K562 (cell line): ENCODE data around the gene CPA4. TPM values are rescaled to one million over a fixed set of nuclear protein-coding genes. Genes with fewer than 3 reads are reported as not detected.

Source experiments
- ATAC-seq: fragments of 200-7000 bp; cut with Tn5 transposase; 3 replicates; pipeline ENCODE4 v1.9.1; 2020; ENCODE audit warnings: moderate library complexity
- BruUV-seq: library from RNA; stranded (reverse); fragments of 400-500 nt; replicated peaks from 2 replicates; lab custom pipeline; 2021; lab: Mats Ljungman, UMichigan
- CTCF ChIA-PET: fragments of 300-600 bp; formaldehyde crosslinking; extraction: SDS; loops from one replicate; lab custom pipeline; 2021; ENCODE audit warnings: low intra/inter-chr PET ratio; lab: Yijun Ruan, JAX
- POLR2A ChIA-PET: fragments of 300-600, 350-650 bp; sonication (Branson Sonifier 250); formaldehyde crosslinking; extraction: SDS; loops from one replicate; lab custom pipeline; 2021; ENCODE audit warnings: antibody characterized with exemption, inconsistent platforms; lab: Yijun Ruan, JAX
- DNase-seq, 4 experiments: peaks; one replicate each; pipeline versions ENCODE4 v3.0.0 to v3.0.0-alpha.2; 2011 to 2018; ENCODE audit warnings: low spot score in 3 of 4, mixed read lengths in 3 of 4; ENCODE audit errors: extremely low read depth in 1 of 4
- FAIRE-seq: peaks from 2 replicates; lab custom pipeline; 2011; peaks lifted over from hg19 to GRCh38; lab: Jason Lieb, UNC
- H2AFZ ChIP-seq: 2 replicates; pipeline ENCODE4 v1.6.0; 2011; ENCODE audit warnings: low read depth, low read length, control low read depth, inconsistent platforms
- H3K27ac ChIP-seq: fragments of 200-600 bp; 3 replicates; pipeline ENCODE4 v1.8.0; 2011; ENCODE audit warnings: low read depth, mild to moderate bottlenecking, control low read depth, inconsistent platforms, low read length, moderate library complexity, mixed read lengths; ENCODE audit errors: extremely low read depth
- H3K27me3 ChIP-seq, 2 experiments: fragments of 300-600 bp in 1 of 2; 2 replicates in 1 of 2; 3 replicates in 1 of 2; pipeline versions ENCODE4 v1.6.0 to v1.8.0; 2011; ENCODE audit warnings: inconsistent platforms in 2 of 2, low read length in 2 of 2, mild to moderate bottlenecking in 1 of 2, mixed read lengths in 1 of 2, moderate library complexity in 1 of 2; ENCODE audit not compliant: control insufficient read depth in 2 of 2, insufficient read depth in 2 of 2
- H3K36me3 ChIP-seq: fragments of 300-600 bp; 3 replicates; pipeline ENCODE4 v1.8.0; 2011; ENCODE audit warnings: mild to moderate bottlenecking, low read length, inconsistent platforms; ENCODE audit not compliant: control insufficient read depth, insufficient read depth
- H3K4me1 ChIP-seq, 2 experiments: fragments of 200-600 bp in 1 of 2; replicated peaks in 1 of 2; 2 replicates in 1 of 2; 3 replicates in 1 of 2; pipeline versions ENCODE4 v1.5.1 to v1.8.0; 2011; ENCODE audit warnings: inconsistent platforms in 2 of 2, low read length in 2 of 2, mild to moderate bottlenecking in 1 of 2, mixed read lengths in 1 of 2, moderate library complexity in 1 of 2; ENCODE audit not compliant: control insufficient read depth in 2 of 2, insufficient read depth in 2 of 2
- H3K4me2 ChIP-seq: 2 replicates; pipeline ENCODE4 v1.6.1; 2011; ENCODE audit warnings: low read length, control low read depth, inconsistent platforms, mixed read lengths; ENCODE audit not compliant: insufficient read depth
- H3K4me3 ChIP-seq: fragments of 200-600 bp; sonication (generic), shearing (Covaris generic); 2 replicates; pipeline ENCODE4 v1.5.1; 2016; ENCODE audit warnings: control low read depth, inconsistent platforms
- H3K79me2 ChIP-seq: fragments of 200-600 bp; 3 replicates; pipeline ENCODE4 v1.8.0; 2011; ENCODE audit warnings: low read length, inconsistent platforms; ENCODE audit not compliant: control insufficient read depth, insufficient read depth
- H3K9ac ChIP-seq, 2 experiments: 2 replicates each; pipeline versions ENCODE4 v1.6.0 to v1.6.1; 2011; ENCODE audit warnings: low read depth in 2 of 2, low read length in 2 of 2, control low read depth in 1 of 2, inconsistent platforms in 1 of 2, mild to moderate bottlenecking in 1 of 2, mixed read lengths in 1 of 2; ENCODE audit not compliant: insufficient read depth in 1 of 2
- H3K9me1 ChIP-seq: one replicate; pipeline ENCODE4 v1.6.0; 2011; ENCODE audit warnings: inconsistent platforms, mild to moderate bottlenecking, low read length, moderate library complexity; ENCODE audit not compliant: control insufficient read depth, insufficient read depth
- H3K9me3 ChIP-seq: replicated peaks from 2 replicates; pipeline ENCODE4 v1.5.1; 2011; ENCODE audit warnings: low read depth, low read length, inconsistent platforms; ENCODE audit not compliant: control insufficient read depth, insufficient read depth
- H4K20me1 ChIP-seq: replicated peaks from 2 replicates; pipeline ENCODE4 v1.6.1; 2011; ENCODE audit warnings: low read length, inconsistent platforms, mixed read lengths; ENCODE audit not compliant: control insufficient read depth, insufficient read depth
- CLOCK ChIP-seq: fragments of 250-450 bp; sonication (Bioruptor Pico); IDR thresholded peaks from 2 replicates; pipeline ENCODE4 v1.4.0; 2020; ENCODE audit warnings: mild to moderate bottlenecking, moderate library complexity, borderline replicate concordance
- NFIC ChIP-seq: fragments of 450-650 bp; IDR thresholded peaks from 2 replicates; pipeline ENCODE4 v1.6.1; 2017; ENCODE audit warnings: mild to moderate bottlenecking, inconsistent platforms
- WGBS: fragments of 100-300 bp; shearing (Covaris generic); methylation state at CpG from one replicate; pipeline ENCODE4 v1.1.6; 2016; ENCODE audit warnings: low coverage, mixed read lengths; ENCODE audit not compliant: insufficient coverage; ENCODE audit errors: missing lambda C conversion rate; 5-methylcytosine and 5-hydroxymethylcytosine counted together
- in situ Hi-C: fragments of 300-500 bp; cut with MboI; formaldehyde crosslinking; loops from 4 replicates; pipeline ENCODE4 v1.15.0; 2018; ENCODE audit warnings: inconsistent platforms, mixed read lengths
- intact Hi-C: fragments of 100-400 bp; cut with micrococcal nuclease; formaldehyde crosslinking; loops from 2 replicates; pipeline ENCODE4 v1.14.2; 2022
- polyA plus RNA-seq, 8 experiments: library from polyadenylated mRNA; depleted of rRNA in 4 of 8; stranded (reverse) in 5 of 8; unstranded in 3 of 8; fragments of >200 nt; fragmentation: Nextera tagmentation in 2 of 8; fragmentation: Illumina TruSeq in 1 of 8; extraction: Ambion mirVana in 2 of 8; extraction: Trizol in 1 of 8; gene quantifications; 2 replicates each; pipeline versions ENCODE4 v1.2.1 to v1.2.3, GENCODE V29; 2011 to 2014; ENCODE audit warnings: inconsistent platforms in 1 of 8, missing spikeins in 1 of 8
- total RNA-seq, 7 experiments: library from RNA; depleted of rRNA in 6 of 7; stranded (reverse); fragments of >200 nt in 6 of 7; fragmentation: Illumina TruSeq in 2 of 7; extraction: Trizol in 2 of 7; gene quantifications; 2 replicates each; pipeline versions ENCODE4 v1.2.1 to v1.2.3, GENCODE V29; 2011 to 2021; ENCODE audit warnings: low replicate concordance in 1 of 7
- TF ChIP-seq, protein P1 (sequence below): fragments of 450-650 bp; formaldehyde crosslinking; IDR thresholded peaks from 2 replicates; pipeline ENCODE4 v1.4.0; 2020; ENCODE audit warnings: mild to moderate bottlenecking, mixed read lengths

The CPA4 gene
- total and polyA plus RNA-seq, 9 of the 15 experiments (the other 6 are each of a cell fraction or from before 2014, with no cell fraction given), result not detected

DNA sequence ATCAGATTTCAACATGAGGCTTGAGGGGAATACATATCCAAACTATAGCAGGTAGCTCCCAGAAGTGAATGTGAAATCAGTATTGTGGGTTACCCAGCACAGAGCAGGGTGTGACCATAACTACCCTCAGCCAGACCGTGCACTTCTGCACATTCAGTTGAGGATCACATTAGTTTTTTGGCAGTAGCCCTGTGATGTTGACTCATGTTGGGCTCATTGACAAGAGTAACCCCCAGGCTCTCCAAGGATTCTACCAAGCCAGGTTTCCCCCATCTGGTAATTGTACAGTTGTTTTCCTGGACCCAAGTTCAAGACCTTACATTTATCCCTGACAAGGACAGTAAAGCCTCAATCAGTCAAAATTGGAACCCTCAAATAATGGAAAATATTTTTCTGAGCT is 11.7 kb upstream of the CPA4 start (continued):
- TF ChIP-seq, protein P1, sequence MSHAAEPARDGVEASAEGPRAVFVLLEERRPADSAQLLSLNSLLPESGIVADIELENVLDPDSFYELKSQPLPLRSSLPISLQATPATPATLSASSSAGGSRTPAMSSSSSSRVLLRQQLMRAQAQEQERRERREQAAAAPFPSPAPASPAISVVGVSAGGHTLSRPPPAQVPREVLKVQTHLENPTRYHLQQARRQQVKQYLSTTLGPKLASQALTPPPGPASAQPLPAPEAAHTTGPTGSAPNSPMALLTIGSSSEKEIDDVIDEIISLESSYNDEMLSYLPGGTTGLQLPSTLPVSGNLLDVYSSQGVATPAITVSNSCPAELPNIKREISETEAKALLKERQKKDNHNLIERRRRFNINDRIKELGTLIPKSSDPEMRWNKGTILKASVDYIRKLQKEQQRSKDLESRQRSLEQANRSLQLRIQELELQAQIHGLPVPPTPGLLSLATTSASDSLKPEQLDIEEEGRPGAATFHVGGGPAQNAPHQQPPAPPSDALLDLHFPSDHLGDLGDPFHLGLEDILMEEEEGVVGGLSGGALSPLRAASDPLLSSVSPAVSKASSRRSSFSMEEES (CRISPR knock-in tag), result no peak

GRCh38 chr7:130286881-130287280 is 6.1 kb upstream of the CPA4 start:
- H3K9me3 ChIP-seq, result no peaks in the 10 kb centered on the region
- DNase-seq (no peak), ATAC-seq (no peak; the same call in 2 of the 3 replicates), FAIRE-seq (no peak)
- no peak overlapping the region for H3K4me3 ChIP-seq
- H3K9me1 ChIP-seq, result no peaks in the 10 kb centered on the region
- no peak overlapping the region for H3K9ac ChIP-seq
- H3K4me2 ChIP-seq, result no peak overlapping the region
- no TSS peak for BruUV-seq
- in situ Hi-C loops (no loop called here), intact Hi-C loops (no loop called here)
- H3K4me1 ChIP-seq, result no peaks in the 10 kb centered on the region; a peak in 2 of 5 replicates
- H3K27ac ChIP-seq, result no peak overlapping the region
- H3K27me3 ChIP-seq, result peaks cover 28 to 36% of the 10 kb centered on the region in 2 experiments
- POLR2A ChIA-PET, result interaction anchor here (0.8 kb wide), 1 partner anchor 9 kb away, joined by 3 read pairs; no protein-coding TSS in a partner anchor
- TF ChIP-seq NFIC (peak; percentile 40; the same call in 1 of the 2 replicates), CLOCK (no peak)
- H3K79me2 ChIP-seq, result no peaks in the 10 kb centered on the region
- no peaks in the 10 kb centered on the region for H4K20me1 ChIP-seq
- H3K36me3 ChIP-seq, result no peaks in the 10 kb centered on the region
- WGBS, result 0% methylated on average over 1 of the region's 1 CpG
- H2AFZ ChIP-seq, result no peak overlapping the region
- CTCF ChIA-PET, result no interaction called here
